ENCODE results near the gene TCF20. TPM values are rescaled to one million over a fixed set of nuclear protein-coding genes. Genes with fewer than 3 reads are reported as not detected.
A peak's percentile ranks its signal among the peaks of the same experiment; 100 is the strongest.

The TCF20 gene
- polyA plus RNA-seq, 3 donors = 0.67 to 11.1 (median 0.99) TPM

DNA sequence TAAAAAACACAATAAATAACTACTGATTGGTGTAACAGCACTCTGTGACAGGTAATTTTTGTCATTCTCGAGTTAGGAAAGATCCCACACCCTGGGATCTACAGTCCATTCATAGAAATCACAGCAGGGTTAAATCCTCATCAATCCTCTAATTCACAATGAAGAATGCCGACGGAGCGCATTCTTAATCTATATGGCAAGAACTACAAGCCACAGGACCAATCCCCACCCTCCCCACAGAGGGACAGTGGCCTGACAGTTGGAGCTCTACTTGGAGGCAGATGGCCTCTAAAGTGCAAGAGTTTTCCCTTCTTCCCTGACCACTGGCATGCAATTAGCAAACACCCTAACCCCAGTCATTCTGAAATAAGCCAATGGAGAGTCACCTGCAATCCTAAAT lies 34.2 kb downstream of the TCF20 start:
- H2AFZ ChIP-seq (ENCODE audit: insufficient read depth, low read depth, low read length, poor library complexity, severe bottlenecking) = no peak overlapping the region
- H3K27ac ChIP-seq (ENCODE audit: low read depth in 1 of 2, low read length in 2 of 2) = no peak overlapping the region
- peaks cover 92% of the 10 kb centered on the region for H4K20me1 ChIP-seq (ENCODE audit: insufficient read depth, low read length)
- intact Hi-C loops (cut with micrococcal nuclease) = no loop called here
- H3K9ac ChIP-seq (ENCODE audit: insufficient read depth, low read length, poor library complexity, severe bottlenecking) = no peak overlapping the region
- no peak overlapping the region for H3K4me3 ChIP-seq (replicated peaks in 1 of 3; ENCODE audit: low read depth in 2 of 3, low read length in 3 of 3)
- Mint-ChIP-seq H3K27me3 (ENCODE audit: low read depth in 3 of 3) (no peaks in the 10 kb centered on the region), H3K9me3 (peaks cover 4 to 14% (median 11%) of the 10 kb centered on the region in 7 donors), H3K36me3 (peaks cover 0 to 14% of the 10 kb centered on the region in 2 donors), H3K27ac (peak overlapping the region in 1 of 7 donors; percentile 9), H3K4me3 (no peak overlapping the region), H3K4me1 (peaks cover 8% of the 10 kb centered on the region)
- DNase-seq = no peak
- H3K4me1 ChIP-seq (ENCODE audit: control insufficient read depth in 1 of 2, insufficient read depth in 2 of 2, low read length in 2 of 2) = no peaks in the 10 kb centered on the region
- TF ChIP-seq, protein P1, sequence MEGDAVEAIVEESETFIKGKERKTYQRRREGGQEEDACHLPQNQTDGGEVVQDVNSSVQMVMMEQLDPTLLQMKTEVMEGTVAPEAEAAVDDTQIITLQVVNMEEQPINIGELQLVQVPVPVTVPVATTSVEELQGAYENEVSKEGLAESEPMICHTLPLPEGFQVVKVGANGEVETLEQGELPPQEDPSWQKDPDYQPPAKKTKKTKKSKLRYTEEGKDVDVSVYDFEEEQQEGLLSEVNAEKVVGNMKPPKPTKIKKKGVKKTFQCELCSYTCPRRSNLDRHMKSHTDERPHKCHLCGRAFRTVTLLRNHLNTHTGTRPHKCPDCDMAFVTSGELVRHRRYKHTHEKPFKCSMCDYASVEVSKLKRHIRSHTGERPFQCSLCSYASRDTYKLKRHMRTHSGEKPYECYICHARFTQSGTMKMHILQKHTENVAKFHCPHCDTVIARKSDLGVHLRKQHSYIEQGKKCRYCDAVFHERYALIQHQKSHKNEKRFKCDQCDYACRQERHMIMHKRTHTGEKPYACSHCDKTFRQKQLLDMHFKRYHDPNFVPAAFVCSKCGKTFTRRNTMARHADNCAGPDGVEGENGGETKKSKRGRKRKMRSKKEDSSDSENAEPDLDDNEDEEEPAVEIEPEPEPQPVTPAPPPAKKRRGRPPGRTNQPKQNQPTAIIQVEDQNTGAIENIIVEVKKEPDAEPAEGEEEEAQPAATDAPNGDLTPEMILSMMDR (IDR thresholded peaks at IDR 0.05) = no peak
- peaks cover 3 to 12% of the 10 kb centered on the region in 2 donors for H3K9me3 ChIP-seq (replicated peaks in 1 of 2; ENCODE audit: control insufficient read depth in 1 of 2, insufficient read depth in 1 of 2, low read length in 2 of 2)
- H3K79me2 ChIP-seq (ENCODE audit: insufficient read depth, low read length) = peaks cover 93% of the 10 kb centered on the region
- 100% methylated on average over 1 of the region's 4 CpGs for WGBS (ENCODE audit: insufficient coverage)
- no peaks in the 10 kb centered on the region for H3K27me3 ChIP-seq (ENCODE audit: control insufficient read depth in 2 of 2, insufficient read depth in 2 of 2, low read length in 2 of 2)
- H3K4me2 ChIP-seq (replicated peaks; ENCODE audit: extremely low read depth, low read length, poor library complexity, severe bottlenecking) = no peak overlapping the region
- no peaks in the 10 kb centered on the region for H3K36me3 ChIP-seq (replicated peaks in 1 of 2; ENCODE audit: control insufficient read depth in 1 of 2, insufficient read depth in 2 of 2, low read length in 2 of 2)

DNA sequence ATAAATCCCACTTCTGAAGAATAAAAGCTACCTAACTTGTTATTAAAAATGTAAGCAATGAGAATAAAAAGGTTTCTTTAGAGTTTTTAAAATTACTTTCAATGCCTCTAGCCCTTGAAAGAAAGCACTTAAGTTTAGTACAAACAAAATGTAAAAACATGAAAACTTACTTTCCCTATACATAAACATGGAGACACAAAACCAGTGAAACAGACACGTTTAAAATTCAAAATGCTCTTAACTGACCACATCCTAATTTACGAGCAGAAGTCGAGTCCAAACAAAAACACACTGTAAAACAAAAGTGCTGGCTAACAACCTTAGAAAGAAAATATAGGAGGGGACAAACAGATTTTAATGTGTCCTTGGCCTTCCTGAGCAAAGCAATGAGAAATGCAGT lies 36.6 kb downstream of the TCF20 start:
- Histone ChIP-seq H3K36me3 (replicated peaks in 1 of 2; ENCODE audit: control insufficient read depth in 1 of 2, insufficient read depth in 2 of 2, low read length in 2 of 2) (no peaks in the 10 kb centered on the region), H3K4me3 (replicated peaks in 1 of 3; ENCODE audit: low read depth in 2 of 3, low read length in 3 of 3) (no peak overlapping the region), H3K27me3 (ENCODE audit: control insufficient read depth in 2 of 2, insufficient read depth in 2 of 2, low read length in 2 of 2) (no peaks in the 10 kb centered on the region), H3K27ac (ENCODE audit: low read depth in 1 of 2, low read length in 2 of 2) (no peak overlapping the region), H4K20me1 (ENCODE audit: insufficient read depth, low read length) (peaks cover 98% of the 10 kb centered on the region), H3K9me3 (replicated peaks in 1 of 2; ENCODE audit: control insufficient read depth in 1 of 2, insufficient read depth in 1 of 2, low read length in 2 of 2) (peaks cover 3 to 5% of the 10 kb centered on the region in 2 donors), H3K4me2 (replicated peaks; ENCODE audit: extremely low read depth, low read length, poor library complexity, severe bottlenecking) (no peak overlapping the region), H3K9ac (ENCODE audit: insufficient read depth, low read length, poor library complexity, severe bottlenecking) (no peak overlapping the region), H3K79me2 (ENCODE audit: insufficient read depth, low read length) (peaks cover 93% of the 10 kb centered on the region), H3K4me1 (ENCODE audit: control insufficient read depth in 1 of 2, insufficient read depth in 2 of 2, low read length in 2 of 2) (no peaks in the 10 kb centered on the region), H2AFZ (ENCODE audit: insufficient read depth, low read depth, low read length, poor library complexity, severe bottlenecking) (no peak overlapping the region)
- H3K4me3 Mint-ChIP-seq = no peak overlapping the region
- intact Hi-C loops (cut with micrococcal nuclease) = no loop called here
- no peak for DNase-seq
- peaks cover 15% of the 10 kb centered on the region for H3K4me1 Mint-ChIP-seq
- no peak overlapping the region for H3K27ac Mint-ChIP-seq
- H3K9me3 Mint-ChIP-seq = peaks cover 4 to 11% (median 6%) of the 10 kb centered on the region in 7 donors
- TF ChIP-seq, protein P1 (IDR thresholded peaks at IDR 0.05) = no peak
- H3K36me3 Mint-ChIP-seq = peaks cover 0 to 9% of the 10 kb centered on the region in 2 donors
- peaks cover 0 to under 1% (median 0%) of the 10 kb centered on the region in 3 donors for H3K27me3 Mint-ChIP-seq (ENCODE audit: low read depth in 3 of 3)
- no CpG with 5 or more reads among the region's 3 CpGs for WGBS (ENCODE audit: insufficient coverage)
